ENCODE data around the gene CADPS. TPM values are rescaled to one million over a fixed set of nuclear protein-coding genes. Genes with fewer than 3 reads are reported as not detected.

Gene CADPS
- total RNA-seq, 2 experiments from 2014 or later: 61.3 to 68.6 TPM

DNA sequence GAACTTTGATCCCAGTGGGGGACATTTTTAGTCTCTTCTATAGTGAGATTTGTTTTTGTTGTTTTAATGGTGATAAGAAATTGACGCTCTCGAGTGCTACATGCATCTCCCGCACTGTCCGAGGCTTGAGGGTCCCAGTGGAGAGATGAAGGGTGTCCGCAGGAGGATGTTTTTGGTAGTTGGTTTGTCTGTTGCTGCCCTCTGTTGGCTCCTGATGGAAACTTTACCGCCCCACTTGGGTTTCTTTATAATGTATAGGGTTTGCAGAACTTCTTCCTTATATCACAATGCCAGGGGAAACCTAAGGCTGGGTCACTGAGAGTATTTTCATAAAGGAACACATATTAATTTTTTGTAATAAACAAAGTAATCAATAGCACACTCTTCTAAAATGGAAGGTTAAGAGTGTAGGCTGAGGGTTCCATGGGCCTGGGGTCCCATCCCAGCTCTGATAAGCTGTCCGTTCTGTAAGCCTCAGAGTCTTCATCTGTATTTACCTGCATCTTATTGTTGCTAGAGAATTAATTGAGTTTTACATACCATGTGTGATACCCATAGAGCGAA lies 316.6 kb downstream of the CADPS start:
- BruUV-seq (replicated peaks): no TSS peak
- Histone ChIP-seq H3K27ac (ENCODE audit: low read depth, low read length, poor library complexity, severe bottlenecking) (no peak overlapping the region), H3K4me1 (ENCODE audit: insufficient read depth, low read length, poor library complexity, severe bottlenecking) (no peaks in the 10 kb centered on the region), H4K20me1 (ENCODE audit: insufficient read depth, low read length) (no peaks in the 10 kb centered on the region), H3K9me2 (ENCODE audit: insufficient read depth, low read length) (no peaks in the 10 kb centered on the region), H3K36me3 (ENCODE audit: insufficient read depth, low read length) (no peaks in the 10 kb centered on the region), H3K79me2 (ENCODE audit: insufficient read depth, low read depth, low read length) (no peaks in the 10 kb centered on the region), H3K4me3 (ENCODE audit: low read depth, low read length, poor library complexity, severe bottlenecking) (no peak overlapping the region), H3K9me3 (ENCODE audit: low read length) (no peaks in the 10 kb centered on the region), H2AFZ (ENCODE audit: low read length) (no peak overlapping the region), H3K4me2 (ENCODE audit: low read length) (no peak overlapping the region)
- DNase-seq (ENCODE audit: low spot score): peak; percentile 63
- ChIA-PET POLR2A (no interaction called here), CTCF (ENCODE audit: unreplicated experiment) (no interaction called here)
- intact Hi-C loops (cut with micrococcal nuclease; ENCODE audit: unreplicated experiment): loop anchor here (1.0 to 2.0 kb wide), 3 partner anchors 65 to 356 kb away; no protein-coding TSS in a partner anchor
- no peak for TF ChIP-seq EZH2phosphoT487 (IDR thresholded peaks at IDR 0.05; ENCODE audit: borderline replicate concordance, low read depth, low read length)
- TF ChIP-seq, protein P1, sequence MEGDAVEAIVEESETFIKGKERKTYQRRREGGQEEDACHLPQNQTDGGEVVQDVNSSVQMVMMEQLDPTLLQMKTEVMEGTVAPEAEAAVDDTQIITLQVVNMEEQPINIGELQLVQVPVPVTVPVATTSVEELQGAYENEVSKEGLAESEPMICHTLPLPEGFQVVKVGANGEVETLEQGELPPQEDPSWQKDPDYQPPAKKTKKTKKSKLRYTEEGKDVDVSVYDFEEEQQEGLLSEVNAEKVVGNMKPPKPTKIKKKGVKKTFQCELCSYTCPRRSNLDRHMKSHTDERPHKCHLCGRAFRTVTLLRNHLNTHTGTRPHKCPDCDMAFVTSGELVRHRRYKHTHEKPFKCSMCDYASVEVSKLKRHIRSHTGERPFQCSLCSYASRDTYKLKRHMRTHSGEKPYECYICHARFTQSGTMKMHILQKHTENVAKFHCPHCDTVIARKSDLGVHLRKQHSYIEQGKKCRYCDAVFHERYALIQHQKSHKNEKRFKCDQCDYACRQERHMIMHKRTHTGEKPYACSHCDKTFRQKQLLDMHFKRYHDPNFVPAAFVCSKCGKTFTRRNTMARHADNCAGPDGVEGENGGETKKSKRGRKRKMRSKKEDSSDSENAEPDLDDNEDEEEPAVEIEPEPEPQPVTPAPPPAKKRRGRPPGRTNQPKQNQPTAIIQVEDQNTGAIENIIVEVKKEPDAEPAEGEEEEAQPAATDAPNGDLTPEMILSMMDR (conservative IDR thresholded peaks at IDR 0.05; ENCODE audit: low read length): peak; percentile 92

- Histone ChIP-seq H3K36me3 (ENCODE audit: insufficient read depth, low read length) (no peaks in the 10 kb centered on the region), H3K27ac (ENCODE audit: low read depth, low read length, poor library complexity, severe bottlenecking) (no peak overlapping the region), H2AFZ (ENCODE audit: low read length) (no peak overlapping the region), H3K9me2 (ENCODE audit: insufficient read depth, low read length) (no peaks in the 10 kb centered on the region), H4K20me1 (ENCODE audit: insufficient read depth, low read length) (no peaks in the 10 kb centered on the region), H3K4me1 (ENCODE audit: insufficient read depth, low read length, poor library complexity, severe bottlenecking) (no peaks in the 10 kb centered on the region), H3K4me3 (ENCODE audit: low read depth, low read length, poor library complexity, severe bottlenecking) (no peak overlapping the region), H3K79me2 (ENCODE audit: insufficient read depth, low read depth, low read length) (no peaks in the 10 kb centered on the region), H3K9me3 (ENCODE audit: low read length) (no peaks in the 10 kb centered on the region), H3K4me2 (ENCODE audit: low read length) (no peak overlapping the region)
- ChIA-PET POLR2A (no interaction called here), CTCF (ENCODE audit: unreplicated experiment) (no interaction called here)
- BruUV-seq (replicated peaks): no TSS peak
- intact Hi-C loops (cut with micrococcal nuclease; ENCODE audit: unreplicated experiment): loop anchor here (1.0 to 2.0 kb wide), 3 partner anchors 65 to 355 kb away; no protein-coding TSS in a partner anchor
- no peak for DNase-seq (ENCODE audit: low spot score)
- TF ChIP-seq, protein P1 (conservative IDR thresholded peaks at IDR 0.05; ENCODE audit: low read length): no peak
- TF ChIP-seq EZH2phosphoT487 (IDR thresholded peaks at IDR 0.05; ENCODE audit: borderline replicate concordance, low read depth, low read length): no peak
Observed at GRCh38 chr3:62557983-62558382, 317.2 kb downstream of the CADPS start.

DNA sequence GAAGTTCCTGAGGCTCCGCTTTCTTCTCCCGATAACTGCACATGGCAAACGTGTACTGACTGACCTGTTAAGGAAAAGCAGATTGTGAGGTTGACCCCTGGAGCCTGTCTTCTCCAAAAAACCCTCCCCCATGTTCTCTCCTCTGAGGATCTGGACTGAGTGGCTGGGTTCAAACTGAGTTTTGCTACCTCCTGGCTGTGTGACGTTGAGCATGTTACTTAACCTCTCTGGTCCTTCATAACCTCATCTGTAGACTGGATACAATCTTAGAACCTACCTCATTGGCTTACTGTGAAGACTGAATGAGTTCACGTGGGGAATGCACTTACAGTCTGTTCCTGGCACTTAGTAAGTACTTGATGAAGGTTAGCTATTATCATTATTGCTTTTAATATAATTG lies 317.8 kb downstream of the CADPS start:
- no peaks in the 10 kb centered on the region for H3K79me2 ChIP-seq (ENCODE audit: insufficient read depth, low read depth, low read length)
- no peak for DNase-seq (ENCODE audit: low spot score)
- H2AFZ ChIP-seq (ENCODE audit: low read length): no peak overlapping the region
- no peaks in the 10 kb centered on the region for H3K36me3 ChIP-seq (ENCODE audit: insufficient read depth, low read length)
- H3K4me2 ChIP-seq (ENCODE audit: low read length): no peak overlapping the region
- H3K9me2 ChIP-seq (ENCODE audit: insufficient read depth, low read length): no peaks in the 10 kb centered on the region
- H4K20me1 ChIP-seq (ENCODE audit: insufficient read depth, low read length): no peaks in the 10 kb centered on the region
- CTCF ChIA-PET (ENCODE audit: unreplicated experiment): no interaction called here
- H3K9me3 ChIP-seq (ENCODE audit: low read length): no peaks in the 10 kb centered on the region
- BruUV-seq (replicated peaks): no TSS peak
- POLR2A ChIA-PET: no interaction called here
- H3K4me1 ChIP-seq (ENCODE audit: insufficient read depth, low read length, poor library complexity, severe bottlenecking): no peaks in the 10 kb centered on the region
- no peak overlapping the region for H3K27ac ChIP-seq (ENCODE audit: low read depth, low read length, poor library complexity, severe bottlenecking)
- no peak overlapping the region for H3K4me3 ChIP-seq (ENCODE audit: low read depth, low read length, poor library complexity, severe bottlenecking)
- intact Hi-C loops (cut with micrococcal nuclease; ENCODE audit: unreplicated experiment): no loop called here
- no peak for TF ChIP-seq EZH2phosphoT487 (IDR thresholded peaks at IDR 0.05; ENCODE audit: borderline replicate concordance, low read depth, low read length)
- TF ChIP-seq, protein P1 (conservative IDR thresholded peaks at IDR 0.05; ENCODE audit: low read length): no peak

Data from OCI-LY7 (cell line).